Stomach (tissue), 4 donors: ENCODE results near the gene CFAP298.

Experiments
- CTCF ChIP-seq, 7 experiments: fragments of 450-650 bp in 4 of 7; fragments of 200-600 bp in 3 of 7; sonication (generic) in 3 of 7; IDR thresholded peaks; one replicate each; pipeline ENCODE4 v1.5.1; 2016 to 2019; ENCODE audit warnings: antibody characterized with exemption in 7 of 7, control low read depth in 2 of 7, mild to moderate bottlenecking in 1 of 7
- POLR2A ChIP-seq, 4 donors: fragments of 450-650 bp; IDR thresholded peaks; one replicate each; pipeline ENCODE4 v1.6.1; 2016; ENCODE audit warnings: antibody characterized with exemption in 4 of 4, control low read depth in 2 of 4, mild to moderate bottlenecking in 1 of 4, moderate library complexity in 1 of 4
- POLR2AphosphoS5 ChIP-seq, 3 donors: sonication (generic); formaldehyde crosslinking; IDR thresholded peaks; one replicate each; pipeline ENCODE4 v1.6.1; 2016; ENCODE audit warnings: antibody characterized with exemption in 3 of 3

GRCh38 chr21:32572574-32573420, 39.4 kb downstream of the CFAP298 start:
- no peak for TF ChIP-seq POLR2A (IDR thresholded peaks at IDR 0.05)
- TF ChIP-seq POLR2AphosphoS5 (IDR thresholded peaks at IDR 0.05): no peak
- TF ChIP-seq CTCF (IDR thresholded peaks at IDR 0.05): no peak
